Activated CD4-positive, CD25-positive, alpha-beta regulatory T cell treated with anti-CD3 and anti-CD28 coated beads, Interleukin-2, amount 50 U/mL, for 16 hours (primary cell): ENCODE results near the gene CYP2A6.
"Not testable (repeated sequence)": the region's sequence is repeated elsewhere in the genome, so short reads cannot be mapped to it uniquely, and the experiment has no call there.

Experiments used
- DNase-seq: peaks from one replicate; pipeline ENCODE4 v3.0.0-alpha.2; 2020; ENCODE audit warnings: low read depth, low spot score

The CYP2A6 gene

DNA sequence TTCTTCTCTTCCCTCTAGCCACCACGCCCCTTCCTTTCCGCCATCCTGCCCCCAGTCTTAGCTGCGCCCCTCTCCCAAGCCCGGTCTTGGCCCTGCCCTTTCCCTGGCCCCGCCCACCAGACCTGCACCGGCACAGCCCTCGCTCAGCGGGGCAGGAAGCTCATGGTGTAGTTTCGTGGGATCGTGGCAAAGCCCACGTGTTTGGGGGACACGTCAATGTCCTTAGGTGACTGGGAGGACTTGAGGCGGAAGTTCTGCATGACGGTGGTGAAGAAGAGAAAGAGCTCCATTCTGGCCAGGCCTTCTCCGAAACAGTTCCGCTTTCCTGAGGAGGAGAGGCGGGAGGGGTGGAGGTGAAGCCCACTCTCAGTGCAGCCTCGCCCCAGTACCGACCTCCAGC is 6.6 kb downstream of the CYP2A6 start:
- DNase-seq = peak; percentile 42

GRCh38 chr19:40842997-40843652 is 7.1 kb downstream of the CYP2A6 start:
- DNase-seq = not testable (repeated sequence)

GRCh38 chr19:40842012-40842411 is 8.2 kb downstream of the CYP2A6 start:
- not testable (repeated sequence) for DNase-seq

DNA sequence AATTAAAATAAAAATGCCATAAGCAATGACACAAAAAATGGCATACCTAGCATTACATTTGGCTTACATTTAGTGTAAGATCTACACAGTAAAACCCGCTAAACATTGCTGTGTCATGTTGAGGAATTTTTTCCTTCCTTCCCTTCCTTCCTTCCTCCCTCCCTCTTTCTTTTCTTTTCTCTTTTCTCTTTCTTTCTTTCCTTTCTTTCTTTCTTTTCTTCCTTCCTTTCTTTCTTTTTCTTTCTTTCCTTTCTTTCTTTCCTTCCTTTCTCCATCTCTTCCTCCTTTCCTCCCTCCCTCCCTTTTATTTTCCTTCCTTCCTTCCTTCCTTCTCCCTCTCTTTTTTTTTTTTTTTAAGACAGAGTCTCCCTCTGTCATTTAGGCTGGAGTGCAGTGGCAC is 11.8 kb downstream of the CYP2A6 start:
- DNase-seq = not testable (repeated sequence)

- DNase-seq = no peak
These were observed 13.4 kb downstream of the CYP2A6 start for GRCh38 chr19:40836754-40837429.

DNA sequence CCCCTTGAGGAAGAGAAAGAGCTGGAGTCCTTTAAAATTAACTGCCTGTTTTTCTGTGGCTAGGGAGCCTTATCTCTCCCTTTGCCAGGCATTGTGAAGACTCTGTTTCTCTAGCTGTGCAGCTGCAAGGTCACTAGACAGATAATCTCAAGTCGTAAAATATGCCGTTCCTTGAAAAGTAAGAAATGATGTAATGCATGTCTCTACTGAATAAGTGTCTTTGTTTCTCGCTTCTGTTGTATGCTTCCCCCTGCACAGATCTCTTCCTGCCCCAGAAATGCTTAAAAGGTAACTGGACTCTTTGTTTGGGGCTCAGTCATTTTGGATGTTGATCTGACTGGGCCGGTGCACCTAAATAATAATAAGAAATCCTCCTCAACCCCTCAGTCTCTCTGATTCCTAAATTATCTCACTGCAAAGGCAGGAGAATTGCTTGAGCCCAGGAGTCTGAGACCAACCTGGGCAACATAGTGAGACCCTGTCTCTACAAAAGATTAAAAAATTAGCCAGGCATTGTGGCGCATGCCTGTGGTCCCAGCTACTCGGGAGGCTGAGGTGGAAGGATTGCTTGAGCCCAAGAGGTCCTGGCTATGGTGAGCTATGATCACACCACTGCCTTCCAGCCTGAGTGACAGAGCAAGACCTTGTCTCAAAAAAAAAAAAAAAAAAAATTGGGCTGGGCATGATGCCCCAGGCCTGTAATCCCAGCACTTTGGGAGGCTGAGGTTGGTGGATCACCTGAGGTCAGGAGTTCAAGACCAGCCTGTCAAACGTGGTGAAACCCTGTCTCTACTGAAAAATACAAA is 16.3 kb downstream of the CYP2A6 start:
- not testable (repeated sequence) for DNase-seq

DNA sequence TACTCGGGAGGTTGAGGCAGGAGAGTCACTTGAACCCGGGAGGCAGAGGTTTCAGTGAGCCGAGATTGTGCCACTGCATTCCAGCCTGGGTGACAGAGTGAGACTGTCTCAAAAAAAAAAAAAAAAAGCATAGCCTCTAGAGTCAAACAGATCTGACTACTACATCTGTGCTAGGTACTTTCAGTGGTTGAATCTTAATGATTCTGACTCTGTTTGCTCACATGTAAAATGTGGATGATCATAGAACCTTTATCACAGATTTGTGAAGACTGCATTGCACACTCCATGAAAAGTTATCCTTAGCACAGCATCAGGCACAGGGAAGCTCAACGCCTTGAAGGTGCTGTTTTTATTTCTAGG is 17.8 kb downstream of the CYP2A6 start:
- not testable (repeated sequence) for DNase-seq

- no peak for DNase-seq
These were observed 18.5 kb downstream of the CYP2A6 start for GRCh38 chr19:40831502-40832430.

DNA sequence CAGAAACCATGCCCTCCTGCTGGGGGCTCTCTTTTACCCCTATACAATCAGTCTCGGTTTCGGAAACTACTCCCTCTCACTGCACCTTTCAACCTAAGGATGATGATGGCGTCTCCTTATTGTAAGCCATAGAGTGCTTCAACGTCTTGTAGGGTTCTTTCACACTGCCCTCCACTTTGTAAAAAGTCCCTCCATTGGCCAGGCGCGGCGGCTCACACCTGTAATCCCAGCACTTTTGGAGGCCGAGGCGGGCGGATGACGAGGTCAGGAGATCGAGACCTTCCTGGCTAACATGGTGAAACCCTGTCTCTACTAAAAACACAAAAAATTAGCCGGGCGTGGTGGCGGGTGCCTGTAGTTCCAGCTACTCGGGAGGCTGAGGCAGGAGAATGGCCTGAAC is 19.5 kb downstream of the CYP2A6 start:
- DNase-seq = not testable (repeated sequence)

- DNase-seq = no peak
These were observed 21.0 kb downstream of the CYP2A6 start for GRCh38 chr19:40829205-40829604.

GRCh38 chr19:40827386-40828247 is 22.6 kb downstream of the CYP2A6 start:
- DNase-seq = no peak

- not testable (repeated sequence) for DNase-seq
These were observed 23.4 kb downstream of the CYP2A6 start for GRCh38 chr19:40826699-40827385.

DNA sequence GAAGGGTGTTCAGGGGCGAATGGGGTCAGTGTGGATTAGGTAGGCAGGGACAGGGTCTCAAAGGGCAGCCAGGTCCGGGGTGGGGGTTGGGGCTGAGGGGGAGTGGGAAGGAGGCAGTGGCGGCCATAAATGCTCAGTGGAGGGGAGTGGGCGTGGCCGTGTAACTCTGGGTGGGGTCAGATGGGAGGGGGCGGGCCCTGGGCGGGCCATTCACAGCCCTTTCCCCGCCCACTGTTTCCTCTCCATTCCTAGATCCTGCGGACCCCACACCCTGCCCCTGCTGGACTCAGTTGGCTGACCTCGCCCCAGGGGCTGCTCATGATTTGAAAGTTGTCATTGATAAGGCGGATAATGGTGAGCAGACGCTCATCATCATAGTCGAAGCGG is 23.9 kb downstream of the CYP2A6 start:
- DNase-seq = not testable (repeated sequence)

DNA sequence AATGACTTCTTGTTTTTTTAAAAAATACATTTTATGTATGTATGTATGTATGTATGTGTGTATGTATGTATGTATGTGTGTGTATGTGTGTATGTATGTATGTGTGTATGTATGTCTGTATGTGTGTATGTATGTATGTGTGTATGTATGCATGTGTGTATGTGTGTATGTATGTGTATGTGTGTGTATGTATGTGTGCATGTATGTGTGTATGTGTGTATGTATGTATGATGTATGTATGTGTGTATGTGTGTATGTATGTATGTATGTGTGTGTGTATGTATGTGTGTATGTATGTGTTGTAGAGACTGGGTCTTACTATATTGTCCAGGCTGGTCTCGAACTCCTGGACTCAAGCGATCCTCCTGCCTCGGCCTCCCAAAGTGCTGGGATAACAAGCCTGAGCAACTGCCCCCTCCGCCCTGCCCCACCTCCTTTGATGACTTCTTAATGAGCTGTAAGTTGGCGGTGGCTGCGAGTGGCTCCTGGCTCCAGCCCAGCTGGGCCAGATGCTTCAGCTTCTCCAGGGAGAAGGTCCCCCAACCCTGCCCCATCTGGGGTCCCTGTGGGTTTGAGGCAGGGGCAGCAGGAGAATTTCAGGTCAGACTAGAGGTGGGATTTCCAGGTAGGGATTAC is 24.7 kb downstream of the CYP2A6 start:
- not testable (repeated sequence) for DNase-seq

DNA sequence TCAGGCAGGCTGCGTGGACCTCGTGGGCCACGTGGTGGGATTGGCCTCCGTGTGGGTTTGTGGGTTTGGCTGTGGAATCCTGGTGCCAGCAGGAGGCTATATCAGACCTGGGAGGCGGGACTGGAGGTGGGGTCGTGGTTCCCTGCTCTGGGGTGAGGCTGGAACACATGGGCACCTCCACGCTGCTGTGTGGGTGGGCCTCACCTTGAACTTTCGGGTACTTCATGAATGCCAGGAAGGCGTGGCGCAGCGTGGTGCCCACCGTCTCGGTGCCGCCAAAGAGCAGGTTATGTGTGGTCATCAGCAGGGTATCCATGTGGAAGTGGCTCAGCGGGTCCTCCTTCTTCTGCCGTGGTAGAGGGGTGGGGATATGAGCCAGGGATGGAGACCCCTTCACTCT is 25.3 kb downstream of the CYP2A6 start:
- not testable (repeated sequence) for DNase-seq

DNA sequence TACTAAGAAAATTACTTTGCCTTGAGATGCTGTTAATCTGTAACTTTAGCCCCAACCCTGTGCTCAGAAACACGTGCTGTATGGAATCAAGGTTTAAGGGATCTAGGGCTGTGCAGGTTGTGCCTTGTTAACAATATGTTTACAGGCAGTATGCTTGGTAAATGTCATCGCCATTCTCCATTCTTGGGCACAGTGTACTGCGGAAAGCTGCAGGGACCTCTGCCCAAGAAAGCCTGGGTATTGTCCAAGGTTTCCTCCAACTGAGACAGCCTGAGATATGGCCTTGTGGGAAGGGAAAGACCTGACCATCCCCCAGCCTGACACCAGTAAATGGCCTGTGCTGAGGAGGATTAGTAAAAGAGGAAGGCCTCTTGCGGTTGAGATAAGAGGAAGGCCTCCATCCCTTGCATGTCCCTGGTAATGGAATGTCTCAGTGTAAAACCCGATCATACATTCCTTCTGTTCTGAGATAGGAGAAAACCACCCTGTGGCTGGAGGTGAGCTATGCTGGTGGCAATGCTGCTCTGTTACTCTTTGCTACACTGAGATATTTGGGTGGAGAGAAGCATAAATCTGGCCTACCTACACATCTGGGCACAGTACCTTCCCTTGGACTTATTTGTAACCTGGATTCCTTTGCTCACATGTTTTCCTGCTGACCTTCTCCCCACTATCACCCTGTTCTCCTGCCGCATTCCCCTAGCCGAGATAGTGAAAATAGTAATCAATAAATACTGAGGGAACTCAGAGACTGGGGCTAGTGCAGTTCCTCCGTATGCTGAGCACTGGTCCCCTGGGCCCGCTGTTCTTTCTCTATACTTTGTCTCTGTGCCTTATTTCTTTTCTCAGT is 27.3 kb downstream of the CYP2A6 start:
- DNase-seq = not testable (repeated sequence)

- no peak for DNase-seq
These were observed 28.1 kb downstream of the CYP2A6 start for GRCh38 chr19:40822161-40822560.

DNA sequence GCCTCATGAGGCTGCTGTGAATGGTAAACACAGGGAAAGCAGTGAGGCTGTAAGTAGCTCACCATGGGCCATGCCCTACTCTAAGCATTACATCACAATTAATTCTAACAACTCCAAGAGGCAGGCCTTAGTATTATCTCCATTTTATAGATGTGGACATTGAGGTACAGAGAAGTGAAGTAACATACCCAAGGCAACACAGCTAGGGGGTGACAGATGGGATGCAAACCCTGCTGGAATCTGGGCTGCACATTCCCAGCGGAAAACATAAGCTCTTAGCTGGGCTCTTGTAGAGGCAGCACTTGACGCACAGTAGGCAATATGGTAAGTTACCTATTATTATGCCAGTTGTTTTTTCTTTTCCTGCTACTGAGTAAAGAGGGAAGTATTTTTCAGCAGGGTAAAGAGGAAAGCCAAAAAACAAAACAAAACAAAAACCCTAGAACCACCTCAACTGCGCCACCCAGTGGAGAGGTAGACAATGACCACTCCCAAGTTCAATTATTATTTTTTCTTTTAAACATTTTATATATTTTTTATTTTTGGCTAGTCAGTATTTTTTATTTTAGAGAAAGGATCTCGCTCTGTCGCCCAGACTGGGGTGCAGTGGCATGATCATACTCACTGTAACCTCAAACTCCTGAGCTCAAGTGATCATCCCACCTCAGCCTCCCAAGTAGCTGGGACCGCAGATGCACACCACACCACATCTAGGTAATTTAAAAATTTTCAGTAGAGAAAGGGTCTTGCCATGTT is 30.6 kb downstream of the CYP2A6 start:
- not testable (repeated sequence) for DNase-seq
